Measurements from ENCODE around the gene PDGFA.

PDGFA gene

DNA sequence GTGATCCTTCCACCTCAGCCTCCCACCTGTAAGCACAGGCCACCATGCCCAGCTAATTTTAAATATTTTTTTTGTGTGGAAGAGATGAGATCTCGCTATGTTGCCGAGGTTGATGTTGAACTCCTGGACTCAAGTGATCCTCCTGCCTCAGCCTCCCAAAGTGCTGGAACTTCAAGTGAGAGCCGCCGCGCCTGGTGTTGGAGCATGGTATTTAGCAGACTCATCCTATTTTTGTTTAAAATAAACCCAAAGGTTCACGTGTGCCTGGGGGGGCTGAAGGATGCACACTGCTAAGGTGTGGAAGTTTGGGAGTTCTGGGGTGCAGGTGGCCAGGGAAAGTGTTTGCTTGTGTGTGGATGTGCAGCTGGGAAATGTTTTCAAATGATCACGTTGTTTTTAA is 18.1 kb downstream of the PDGFA start:
- DNase-seq = no peak

DNA sequence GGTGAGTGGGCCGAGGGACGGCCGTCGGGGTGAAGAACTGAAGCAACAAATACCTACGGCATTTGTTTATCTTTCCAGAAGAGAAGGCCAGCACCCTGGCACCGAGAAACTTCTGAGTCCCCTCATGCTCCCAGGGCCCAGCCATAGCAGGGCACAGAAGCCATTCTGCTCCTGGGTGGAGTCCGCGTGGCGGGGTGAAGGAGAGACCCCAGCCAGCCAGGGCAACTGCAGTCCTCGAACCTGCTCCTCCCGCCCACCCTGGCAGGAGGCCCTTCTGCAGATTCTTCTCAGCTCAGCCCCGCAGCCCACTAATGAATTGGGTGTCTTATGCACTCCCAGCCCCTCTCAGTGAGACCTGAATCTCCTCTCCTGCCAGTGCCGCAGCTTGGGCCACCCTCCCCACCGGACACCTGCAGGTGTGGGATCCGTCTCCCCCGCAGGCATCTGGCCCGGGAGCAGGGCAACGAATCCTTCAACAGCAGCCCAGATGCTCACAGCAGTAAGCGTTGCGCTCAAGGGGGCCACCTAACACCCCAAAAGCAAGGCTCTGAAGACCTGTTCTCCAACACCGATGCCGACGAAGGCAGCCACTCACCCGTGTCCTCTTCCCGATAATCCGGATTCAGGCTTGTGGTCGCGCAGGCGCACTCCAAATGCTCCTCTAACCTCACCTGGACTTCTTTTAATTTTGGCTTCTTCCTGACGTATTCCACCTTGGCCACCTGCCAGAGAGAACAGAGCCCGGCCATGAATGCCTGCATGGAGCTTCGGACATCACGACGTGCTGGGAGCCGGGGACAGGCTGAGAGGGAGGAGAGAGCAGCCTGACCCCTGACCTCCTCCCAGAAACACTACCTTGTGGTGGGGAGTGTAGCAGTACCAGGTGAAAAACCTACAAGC is 18.9 kb downstream of the PDGFA start:
- no peak for DNase-seq

DNA sequence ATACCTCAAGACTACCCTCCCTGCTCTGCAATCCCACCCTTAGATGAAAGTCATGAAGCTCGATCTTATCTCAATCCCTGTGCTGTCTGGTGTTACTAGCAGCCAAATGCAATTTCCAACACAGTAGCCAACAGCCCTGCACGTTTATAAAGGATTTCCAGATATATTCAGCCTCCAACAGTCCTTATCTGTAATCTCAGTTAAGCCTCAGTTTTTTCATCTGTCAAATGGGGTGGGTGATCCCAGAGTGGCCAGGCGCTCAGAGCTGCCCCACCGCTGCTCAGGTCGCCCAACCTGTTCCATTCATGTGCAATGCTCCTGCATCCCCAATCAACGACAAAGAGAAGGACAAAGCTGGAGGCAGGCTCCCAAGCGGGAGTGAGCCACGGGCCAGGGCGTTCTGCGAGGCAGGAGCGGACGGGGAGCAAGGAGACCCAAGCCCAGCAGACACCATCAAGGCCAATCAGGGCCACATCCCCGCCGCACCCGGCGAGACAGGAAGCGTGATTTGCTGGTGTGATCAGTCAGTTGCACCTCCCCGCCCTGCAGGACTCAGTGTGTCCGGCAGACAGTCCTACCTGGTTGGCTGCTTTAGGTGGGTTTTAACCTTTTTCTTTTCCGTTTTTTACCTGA is 19.7 kb downstream of the PDGFA start:
- no peak for DNase-seq

DNA sequence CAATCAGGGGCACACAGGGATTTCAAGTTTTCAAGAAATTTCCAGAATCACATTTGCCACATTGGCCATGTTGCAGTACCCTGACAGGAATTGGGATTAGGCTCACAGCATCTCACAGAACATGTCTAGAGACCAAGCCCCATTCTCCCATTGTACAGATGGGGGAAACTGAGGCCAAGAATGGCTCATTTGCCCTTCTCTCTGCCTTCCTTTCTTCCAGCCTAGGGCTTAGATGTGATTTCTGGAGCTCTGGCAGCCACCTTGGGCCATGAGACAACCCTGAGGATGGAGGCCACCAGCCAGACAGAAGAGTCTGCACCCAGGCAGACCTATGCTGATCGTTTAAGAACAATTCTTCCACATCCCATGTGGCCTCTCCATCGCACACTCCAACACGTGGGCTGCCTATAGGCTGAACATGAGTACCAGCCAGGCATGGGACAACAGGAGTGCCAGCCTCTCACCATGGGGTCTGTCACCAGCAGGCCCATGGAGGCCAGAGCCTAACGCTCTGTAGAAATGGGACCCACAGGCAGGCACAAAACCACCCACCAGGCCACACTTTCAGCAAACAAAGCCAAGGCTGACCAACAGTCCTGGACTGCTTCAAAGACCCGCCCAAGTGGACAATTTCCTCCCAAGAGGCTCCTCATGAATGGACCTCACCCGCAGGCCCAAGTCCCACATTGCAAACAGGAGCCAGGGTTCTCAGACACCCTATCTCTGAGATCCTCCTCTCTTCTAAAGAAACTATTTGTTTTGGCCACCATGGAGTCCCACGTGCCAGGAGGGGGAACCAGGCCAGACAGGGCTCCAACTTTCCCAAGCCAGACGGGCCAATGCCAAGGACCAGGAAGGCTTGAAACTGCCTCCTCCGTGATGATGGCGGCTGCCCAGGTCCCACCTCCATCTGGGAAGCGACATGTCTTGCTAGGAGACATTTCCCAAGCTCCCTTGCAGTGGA is 20.7 kb downstream of the PDGFA start:
- no peak for DNase-seq

DNA sequence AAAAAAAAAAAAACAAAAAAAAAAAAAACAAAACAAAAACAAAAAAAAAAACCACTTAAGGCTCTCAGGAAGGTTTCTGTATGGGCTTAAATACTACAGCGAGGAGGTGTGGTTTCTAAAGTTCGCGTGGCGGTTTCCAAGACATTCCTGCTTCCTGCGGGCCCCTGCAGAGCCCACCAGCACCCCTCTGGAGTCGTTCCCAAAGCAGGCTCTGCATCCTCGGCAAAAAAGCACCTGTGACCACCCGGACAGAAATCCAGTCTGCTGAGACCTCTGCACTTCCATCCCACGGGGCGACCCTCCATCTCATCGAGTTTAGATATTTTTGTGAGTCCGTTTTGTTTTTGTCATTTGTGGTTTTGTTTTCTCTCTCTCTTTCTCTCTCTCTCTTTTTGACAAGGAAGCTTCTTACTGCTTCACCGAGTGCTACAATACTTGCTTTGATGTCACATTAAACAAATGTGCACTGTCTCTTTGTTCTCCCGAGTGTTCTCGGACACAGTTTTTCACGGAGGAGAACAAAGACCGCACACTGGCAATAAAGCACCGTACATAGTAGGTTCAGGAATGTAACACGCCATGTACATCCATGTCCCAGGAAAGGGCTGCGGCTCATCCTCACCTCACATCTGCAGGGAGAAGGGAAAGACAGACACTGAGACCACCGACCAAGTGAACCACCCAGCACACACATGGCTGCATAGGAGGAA is 21.5 kb downstream of the PDGFA start:
- DNase-seq = no peak

DNA sequence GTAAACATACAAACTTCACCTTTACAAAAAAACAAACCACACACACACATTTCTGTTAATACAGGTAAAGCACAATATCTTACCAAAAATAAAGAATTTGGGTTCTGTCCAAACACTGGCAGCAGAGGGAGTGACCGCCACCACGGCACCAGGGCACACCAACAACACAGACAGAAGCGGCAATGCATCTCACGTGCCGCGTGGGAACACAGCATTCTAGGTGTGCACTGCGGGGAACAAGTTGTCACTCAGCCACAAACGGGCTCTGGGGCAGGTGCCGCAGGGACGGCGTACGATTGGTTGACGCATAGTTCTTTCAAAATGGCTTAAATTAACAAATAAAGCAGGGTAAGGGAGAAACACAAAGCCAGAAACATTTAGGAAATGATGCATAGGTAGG is 22.3 kb downstream of the PDGFA start:
- no peak for DNase-seq

DNA sequence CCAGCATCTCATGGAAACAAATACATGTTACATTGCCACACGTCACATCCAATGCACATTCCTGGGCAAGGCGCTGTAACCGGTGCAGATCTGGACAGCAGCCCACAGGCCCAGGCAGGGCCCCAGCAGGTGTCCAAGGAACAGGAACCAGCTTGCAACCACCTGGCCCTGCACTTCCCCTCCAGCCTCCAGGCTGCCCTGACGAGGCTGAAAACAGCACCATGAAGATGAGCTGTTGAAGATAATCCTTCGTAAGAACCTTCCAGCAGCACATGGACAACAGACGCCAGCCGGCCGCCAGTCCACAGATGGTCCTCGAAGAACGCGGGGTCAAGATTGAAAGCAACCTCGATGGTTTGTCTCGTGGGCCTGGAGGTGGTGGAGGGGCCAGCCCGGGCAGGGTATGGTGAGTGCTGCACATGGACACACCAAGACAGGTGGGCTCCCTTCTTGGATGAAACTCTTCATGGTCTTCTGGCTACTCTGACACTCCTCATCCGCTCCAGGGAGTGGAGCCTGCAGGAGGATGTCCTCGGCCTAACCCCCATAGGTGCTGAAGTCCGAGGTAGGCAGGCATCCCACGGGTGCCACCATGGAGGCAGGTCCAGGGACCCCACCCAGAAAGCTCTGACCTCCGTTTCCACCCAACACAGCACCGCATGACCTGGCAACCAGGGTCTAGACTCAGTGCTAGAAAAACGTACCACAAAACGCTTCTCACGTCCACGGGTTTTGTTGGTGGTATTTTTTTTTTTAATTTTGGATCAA is 22.9 kb downstream of the PDGFA start:
- no peak for DNase-seq

DNA sequence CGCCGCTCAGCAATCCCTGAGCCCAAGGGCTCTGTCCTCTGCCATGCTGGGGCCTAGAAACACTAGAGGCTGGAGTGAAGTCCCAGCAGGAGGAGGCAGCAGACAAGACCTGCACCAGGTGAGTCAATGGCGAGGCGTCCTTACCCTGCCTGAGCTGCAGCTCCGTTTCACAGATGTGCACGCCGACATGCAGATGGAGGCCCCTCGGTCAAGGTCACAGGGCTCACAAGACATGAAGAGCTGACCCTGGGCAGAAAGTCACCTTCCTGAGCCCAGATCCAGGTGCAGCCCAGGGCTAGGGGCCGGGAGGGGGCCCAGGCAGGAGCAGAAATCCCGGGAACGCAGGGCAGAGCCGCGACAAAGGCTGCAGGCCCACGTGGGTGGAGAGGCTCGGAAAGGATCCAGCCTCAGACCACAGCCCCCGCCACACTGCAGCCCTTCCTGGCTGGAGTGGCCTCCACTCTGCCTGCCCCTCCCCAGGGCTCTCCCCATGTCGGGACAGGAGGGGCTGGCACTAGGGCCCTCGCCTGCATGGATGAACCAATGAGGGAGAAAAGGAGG is 23.8 kb downstream of the PDGFA start:
- DNase-seq = no peak

DNA sequence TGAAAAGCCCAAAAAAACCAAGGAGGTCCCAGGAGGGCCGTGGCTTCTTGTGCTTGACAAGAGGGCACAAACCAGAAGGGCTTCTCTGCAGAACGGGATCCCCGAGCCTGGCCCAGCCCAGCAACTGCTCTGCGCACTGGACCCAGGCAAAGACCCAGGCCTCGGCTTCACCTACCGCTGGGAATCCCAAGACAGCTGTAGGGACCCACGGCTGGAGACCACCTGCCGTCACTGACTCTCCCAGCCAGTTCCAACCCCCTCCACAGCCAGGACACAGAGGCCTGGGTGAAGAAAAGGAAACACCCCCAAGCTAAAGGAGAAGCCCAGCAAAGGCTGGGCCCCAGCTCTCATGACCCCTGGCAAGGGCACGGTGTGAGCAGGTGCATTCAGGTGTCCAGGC is 24.3 kb downstream of the PDGFA start:
- no peak for DNase-seq

DNA sequence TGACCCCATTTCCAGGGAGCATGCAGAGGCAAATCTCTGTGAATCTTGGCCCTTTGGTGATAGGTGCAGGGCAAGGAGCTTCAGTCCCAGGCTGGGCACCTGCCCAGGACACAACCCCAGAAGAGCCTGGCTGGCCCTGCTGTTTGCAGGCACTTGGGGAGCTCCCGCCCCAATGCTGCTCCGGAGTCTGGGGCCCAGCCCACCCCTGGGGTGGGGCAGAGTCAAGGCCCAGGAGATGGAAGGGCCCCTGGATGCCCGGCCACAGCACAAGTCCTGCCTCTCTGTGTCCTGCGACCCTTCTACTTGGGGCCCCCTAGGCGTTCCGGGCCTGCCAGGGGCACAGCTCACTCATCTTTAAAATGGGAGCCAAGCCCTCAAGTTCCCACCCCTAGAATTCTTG is 24.7 kb downstream of the PDGFA start:
- no peak for DNase-seq

DNA sequence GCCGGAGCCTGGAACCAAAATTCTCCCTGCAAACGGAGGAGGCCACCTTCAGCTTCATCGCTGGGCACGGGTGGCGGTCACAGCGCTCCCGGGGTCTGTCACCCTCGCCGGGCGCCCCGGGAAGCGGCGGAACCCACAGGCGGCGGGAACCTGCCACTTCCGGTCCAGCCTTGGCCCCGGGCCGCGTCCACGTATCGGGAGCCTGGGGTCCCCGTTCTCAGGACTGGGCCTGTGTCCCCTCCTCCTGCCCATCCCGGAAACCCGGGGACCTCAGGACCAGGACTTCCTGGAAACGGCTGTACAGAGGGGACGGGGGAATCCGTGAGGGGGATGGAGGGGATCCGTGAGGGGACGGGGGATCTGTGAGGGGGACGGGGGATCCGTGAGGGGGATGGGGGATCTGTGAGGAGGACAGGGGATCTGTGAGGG is 25.4 kb downstream of the PDGFA start:
- DNase-seq = no peak

DNA sequence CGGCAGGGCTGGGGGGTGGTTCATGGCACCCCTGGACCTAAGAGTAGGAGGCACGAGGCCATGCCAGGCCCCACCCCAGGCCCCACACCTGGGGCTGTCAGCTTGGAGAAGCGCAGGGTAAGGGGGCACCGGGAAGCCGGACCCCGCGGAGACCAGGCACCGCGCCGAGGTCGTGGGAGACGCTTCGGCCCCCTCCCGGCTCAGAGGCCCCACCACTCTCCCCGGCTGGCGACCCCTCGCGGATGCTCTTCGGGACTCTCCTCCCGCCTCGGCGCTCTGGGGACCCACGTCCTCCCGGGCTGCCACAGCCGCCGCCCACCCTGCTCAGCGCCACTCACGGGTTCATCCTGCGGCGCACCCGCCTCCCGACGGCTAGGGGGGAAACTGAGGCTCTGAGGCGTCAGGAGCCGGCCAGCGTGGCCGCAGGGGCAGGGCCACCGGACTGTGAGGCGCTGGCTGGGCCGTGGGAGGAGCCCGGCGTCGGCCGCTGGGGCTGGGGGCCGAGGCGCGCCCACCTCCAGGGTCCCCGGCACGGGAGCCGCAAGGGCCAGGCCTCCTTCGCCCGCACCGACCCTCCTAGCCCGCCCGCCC is 25.9 kb downstream of the PDGFA start:
- DNase-seq = no peak

DNA sequence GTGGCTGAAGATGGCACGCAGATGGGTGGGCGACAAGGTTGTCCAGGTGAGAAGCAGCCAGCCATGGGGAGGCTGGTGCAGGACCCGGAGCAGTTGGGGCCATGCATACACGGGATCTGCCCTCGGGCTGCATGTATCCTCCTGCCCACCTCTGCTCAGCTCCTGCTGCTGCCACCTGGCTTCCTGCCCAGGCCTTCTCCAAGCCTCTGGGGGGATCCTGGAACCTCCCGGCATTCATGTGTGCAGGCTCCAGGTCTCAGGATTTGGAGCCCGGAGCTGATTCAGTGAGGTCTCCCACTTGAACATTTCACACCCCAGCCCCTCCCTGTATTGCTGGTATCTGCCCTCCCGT is 27.0 kb downstream of the PDGFA start:
- no peak for DNase-seq

DNA sequence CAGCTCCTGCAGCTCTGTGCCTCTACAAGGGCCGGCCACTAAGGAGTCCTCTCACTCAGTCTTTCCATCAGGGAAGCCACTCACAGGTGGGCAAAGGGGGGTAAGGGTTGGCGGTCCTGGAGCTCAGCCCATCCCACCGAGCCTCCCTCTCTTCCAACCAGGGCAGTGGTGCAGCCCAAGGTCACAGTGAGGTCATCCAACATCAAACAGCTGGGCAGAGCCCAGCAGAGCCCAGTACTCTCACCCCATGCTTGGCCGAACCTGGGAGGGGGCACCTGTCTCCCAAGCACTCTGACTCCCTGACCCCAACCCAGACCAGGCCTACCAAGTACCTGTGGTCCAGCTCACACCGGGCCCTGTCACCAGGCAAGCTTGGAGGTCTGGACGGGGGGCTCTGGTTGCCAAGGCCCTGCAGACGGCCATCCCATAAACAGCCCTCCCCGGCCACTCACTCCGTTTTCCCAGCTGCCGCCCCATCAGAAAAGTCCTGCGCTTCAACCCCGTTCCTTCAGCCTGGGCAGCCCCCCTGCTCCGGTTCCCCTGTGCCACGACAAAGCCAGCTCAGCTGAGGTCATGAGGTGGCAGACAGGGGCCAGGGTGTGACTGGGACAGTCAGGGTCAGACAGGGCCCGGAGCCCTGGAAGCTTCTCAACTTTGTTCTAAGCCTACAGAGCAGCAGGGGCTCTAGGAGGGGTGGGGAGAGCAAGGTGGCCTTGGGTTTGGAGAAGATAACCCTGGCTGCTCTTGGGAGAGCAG is 27.5 kb downstream of the PDGFA start:
- DNase-seq = no peak

DNA sequence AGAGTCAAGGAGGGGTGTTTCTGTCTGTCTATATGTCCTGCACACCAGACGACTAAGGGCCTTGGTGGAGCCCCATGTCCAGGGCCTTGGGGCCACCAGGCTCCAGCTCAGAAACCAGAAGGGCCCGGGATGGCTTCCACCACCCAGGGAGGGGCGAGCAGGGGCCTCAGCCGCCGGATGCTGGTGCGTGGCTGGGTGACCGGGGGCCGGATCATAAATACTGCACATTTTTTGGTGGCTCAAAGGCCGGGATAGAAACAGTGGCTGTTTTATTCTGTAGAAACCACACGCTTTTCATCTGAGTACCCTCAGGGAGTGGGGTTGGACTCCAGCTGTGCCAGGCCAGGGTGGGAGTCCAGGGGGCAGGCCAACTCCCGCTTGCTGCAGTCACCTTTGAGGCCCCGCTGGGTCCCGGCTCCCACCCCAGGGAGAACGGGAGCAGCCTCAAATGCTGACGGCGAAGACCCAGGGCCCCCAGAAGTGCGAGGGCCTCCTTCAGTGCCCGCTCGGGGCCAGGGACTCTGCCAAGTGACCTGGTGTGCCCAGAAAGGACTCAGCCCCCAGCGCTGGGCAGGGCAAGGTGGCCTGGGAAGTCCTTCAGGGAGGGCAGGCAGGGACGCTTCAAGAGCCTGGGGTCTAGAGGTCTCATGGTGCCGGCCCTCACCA is 28.2 kb downstream of the PDGFA start:
- DNase-seq = no peak

DNA sequence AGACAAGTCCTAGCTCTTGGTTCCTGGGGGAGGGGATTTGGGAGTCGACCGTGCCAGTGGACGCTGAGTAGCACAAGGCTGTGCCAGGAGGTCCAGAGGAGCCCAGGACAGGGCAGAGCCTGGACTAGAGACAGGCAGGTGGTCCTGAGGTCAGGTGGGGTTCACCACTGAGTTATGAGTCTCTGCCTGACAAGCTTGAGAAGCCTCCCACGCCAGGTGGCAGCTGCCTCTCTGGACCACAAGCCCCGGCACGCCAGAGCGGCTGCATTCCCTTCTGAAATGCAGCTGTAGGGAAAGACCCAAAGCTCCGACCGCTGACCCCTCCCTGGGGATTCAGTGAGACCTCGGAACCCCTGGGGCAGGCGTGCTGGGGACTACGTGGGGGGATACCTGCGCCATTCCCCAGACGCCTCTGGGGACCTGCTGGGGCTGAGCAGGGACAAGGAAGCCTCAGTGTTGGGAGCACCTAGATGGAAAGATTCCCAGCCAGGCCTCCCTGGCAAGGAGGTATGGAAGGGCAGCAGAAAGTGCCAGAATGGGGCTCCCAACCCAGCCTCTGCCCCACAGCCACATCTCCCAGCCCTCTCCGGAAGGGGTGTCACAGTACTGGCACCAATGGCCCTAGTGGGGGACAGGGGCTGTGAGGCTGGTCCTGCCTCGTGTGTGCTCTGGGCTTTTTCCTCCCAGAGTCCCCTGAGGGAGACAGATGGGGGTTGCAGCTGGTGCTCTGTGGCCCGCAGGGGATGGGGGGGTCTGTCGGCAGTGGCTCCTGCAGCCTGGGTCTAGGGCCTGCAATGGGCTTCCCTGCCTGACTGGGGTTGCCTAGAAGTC is 29.0 kb downstream of the PDGFA start:
- DNase-seq = no peak

DNA sequence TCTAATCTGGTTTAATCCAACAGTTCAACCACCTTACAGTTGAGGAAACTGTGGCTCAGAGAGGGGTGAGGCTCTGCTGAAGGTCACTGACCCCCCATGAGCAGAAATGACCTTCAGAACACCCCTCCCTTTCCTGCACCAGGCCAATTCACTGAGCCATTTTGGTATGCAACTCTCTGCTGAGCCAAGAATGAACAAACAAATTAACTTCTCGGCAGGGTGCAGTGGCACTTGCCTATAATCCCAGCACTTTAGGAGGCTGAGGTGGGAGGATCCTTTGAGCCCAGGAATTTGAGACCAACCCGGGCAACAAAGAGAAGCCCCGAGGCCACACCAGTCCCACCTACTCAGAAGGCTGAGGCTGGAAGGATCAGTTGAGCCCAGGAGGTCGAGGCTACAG is 29.8 kb downstream of the PDGFA start:
- DNase-seq = no peak

DNA sequence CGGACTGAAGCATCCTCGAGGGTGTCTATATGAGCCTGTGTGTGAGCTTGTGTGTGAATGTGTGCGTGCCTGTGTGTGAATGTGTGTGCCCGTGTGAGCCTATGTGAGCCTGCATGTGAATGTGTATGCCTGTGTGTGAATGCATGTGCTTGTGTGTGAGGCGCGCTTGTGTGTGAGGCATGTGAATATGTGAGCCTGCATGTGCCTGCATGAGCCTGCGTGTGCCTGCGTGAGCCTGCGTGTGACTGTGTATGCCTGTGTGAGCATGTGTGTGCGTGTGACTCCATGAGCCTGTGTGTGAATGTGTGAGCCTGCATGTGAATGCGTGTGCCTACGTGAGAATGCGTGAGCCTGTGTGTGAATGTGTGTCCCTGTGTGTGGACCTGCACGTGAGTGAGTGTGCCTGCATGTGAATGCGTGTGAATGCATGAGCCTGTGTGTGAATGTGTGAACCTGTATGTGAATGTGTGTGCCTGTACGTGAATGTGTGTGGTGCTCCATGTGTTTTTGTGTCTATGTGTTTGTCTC is 33.4 kb downstream of the PDGFA start:
- DNase-seq = no peak

Data from CD4-positive, alpha-beta T cell treated with Interleukin-6 for 4 hours (primary cell).